Body of pancreas (tissue), 4 donors: ENCODE measurements around the gene PCTP.

Source experiments
- CTCF ChIP-seq, 7 experiments: fragments of 450-650 bp in 4 of 7; fragments of 200-600 bp in 3 of 7; sonication (generic) in 3 of 7; IDR thresholded peaks; one replicate each; pipeline ENCODE4 v1.5.1; 2016 to 2019; ENCODE audit warnings: antibody characterized with exemption in 7 of 7
- POLR2A ChIP-seq, 3 donors: fragments of 450-650 bp; IDR thresholded peaks; one replicate each; pipeline ENCODE4 v1.6.1; 2016; ENCODE audit warnings: antibody characterized with exemption in 3 of 3, mild to moderate bottlenecking in 2 of 3

GRCh38 chr17:55740511-55741355 lies 10.1 kb upstream of the PCTP start:
- TF ChIP-seq CTCF (IDR thresholded peaks at IDR 0.05) (no peak), POLR2A (IDR thresholded peaks at IDR 0.05) (no peak)
